AG09309 (cell line): ENCODE data around the gene MAN1A2.
"Not testable (repeated sequence)": the region's sequence is repeated elsewhere in the genome, so short reads cannot be mapped to it uniquely, and the experiment has no call there.

Source experiments
- DNase-seq: peaks from one replicate; pipeline ENCODE4 v3.0.0-alpha.2; 2010; ENCODE audit warnings: low read depth
- H3K4me3 ChIP-seq: 2 replicates; pipeline ENCODE4 v1.5.1; 2011; ENCODE audit warnings: mild to moderate bottlenecking, low read depth, low read length, moderate library complexity; ENCODE audit not compliant: control insufficient read depth
- CTCF ChIP-seq: IDR thresholded peaks from 2 replicates; pipeline ENCODE4 v1.5.1; 2011; ENCODE audit warnings: mild to moderate bottlenecking, low read depth, low read length, inconsistent platforms; ENCODE audit not compliant: insufficient read depth, control insufficient read depth; ENCODE audit errors: missing control alignments

MAN1A2 gene

GRCh38 chr1:117453958-117454357, 86.7 kb downstream of the MAN1A2 start:
- TF ChIP-seq CTCF: no peak
- DNase-seq: no peak
- no peak overlapping the region for H3K4me3 ChIP-seq

- DNase-seq, H3K4me3 ChIP-seq: not testable (repeated sequence)
These were observed 91.2 kb downstream of the MAN1A2 start for GRCh38 chr1:117458410-117458809.

- no peak for DNase-seq
- TF ChIP-seq CTCF: no peak
- no peak overlapping the region for H3K4me3 ChIP-seq
These were observed 99.5 kb downstream of the MAN1A2 start for GRCh38 chr1:117466761-117467160.

- no peak overlapping the region for H3K4me3 ChIP-seq
- DNase-seq: no peak
- no peak for TF ChIP-seq CTCF
These were observed 100.1 kb downstream of the MAN1A2 start for GRCh38 chr1:117467336-117467735.

- DNase-seq: no peak
- TF ChIP-seq CTCF: no peak
- H3K4me3 ChIP-seq: no peak overlapping the region
These were observed 105.8 kb downstream of the MAN1A2 start for GRCh38 chr1:117473063-117473462.

- H3K4me3 ChIP-seq, DNase-seq: not testable (repeated sequence)
These were observed 108.2 kb downstream of the MAN1A2 start for GRCh38 chr1:117475495-117475894.

- TF ChIP-seq CTCF: no peak
- DNase-seq: no peak
- H3K4me3 ChIP-seq: no peak overlapping the region
These were observed 111.8 kb downstream of the MAN1A2 start for GRCh38 chr1:117479086-117479485.

GRCh38 chr1:117481410-117481809, 114.2 kb downstream of the MAN1A2 start:
- H3K4me3 ChIP-seq: no peak overlapping the region
- TF ChIP-seq CTCF: no peak
- no peak for DNase-seq
